ENCODE data around the gene TCTN1.
"Not testable (repeated sequence)": the region's sequence is repeated elsewhere in the genome, so short reads cannot be mapped to it uniquely, and the experiment has no call there.

The TCTN1 gene

DNA sequence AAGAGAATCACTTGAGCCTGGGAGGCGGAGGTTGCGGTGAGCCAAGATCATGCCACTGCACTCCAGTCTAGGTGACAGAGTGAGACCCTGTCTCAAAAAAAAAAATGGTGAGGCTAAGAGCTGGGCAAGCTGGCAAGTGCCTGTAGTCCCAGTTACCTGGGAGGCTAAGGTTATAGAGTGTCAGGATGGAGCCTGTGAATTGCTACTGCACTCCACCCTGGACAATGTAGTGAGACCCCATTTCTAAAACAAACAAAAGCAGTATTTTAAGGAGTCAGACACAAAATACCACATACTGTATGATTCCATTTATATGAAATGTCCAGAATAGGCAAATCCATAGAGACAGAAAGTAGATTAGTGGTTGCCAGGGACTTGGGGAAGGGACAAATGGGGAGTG is 26.8 kb upstream of the TCTN1 start:
- not testable (repeated sequence) for DNase-seq

DNA sequence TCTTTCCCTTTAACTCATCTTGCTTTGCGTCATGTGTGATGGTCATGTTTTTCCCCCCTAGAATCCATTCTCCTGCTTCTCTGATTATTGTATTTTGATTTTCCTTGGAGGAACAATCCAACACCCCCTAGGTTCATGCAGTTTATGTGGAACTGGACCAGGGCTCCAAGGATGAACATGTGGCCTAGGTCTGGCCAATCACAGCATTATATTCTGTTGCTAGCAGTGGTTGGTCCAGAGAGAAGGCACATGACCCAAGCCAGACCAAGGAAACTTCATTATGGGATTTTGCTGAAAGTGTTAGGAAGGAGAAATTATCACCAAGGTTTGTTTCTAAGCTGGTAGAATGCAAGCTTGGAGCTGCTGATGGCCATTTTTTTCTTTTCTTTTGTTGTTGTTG is 23.9 kb upstream of the TCTN1 start:
- no peak for DNase-seq

DNA sequence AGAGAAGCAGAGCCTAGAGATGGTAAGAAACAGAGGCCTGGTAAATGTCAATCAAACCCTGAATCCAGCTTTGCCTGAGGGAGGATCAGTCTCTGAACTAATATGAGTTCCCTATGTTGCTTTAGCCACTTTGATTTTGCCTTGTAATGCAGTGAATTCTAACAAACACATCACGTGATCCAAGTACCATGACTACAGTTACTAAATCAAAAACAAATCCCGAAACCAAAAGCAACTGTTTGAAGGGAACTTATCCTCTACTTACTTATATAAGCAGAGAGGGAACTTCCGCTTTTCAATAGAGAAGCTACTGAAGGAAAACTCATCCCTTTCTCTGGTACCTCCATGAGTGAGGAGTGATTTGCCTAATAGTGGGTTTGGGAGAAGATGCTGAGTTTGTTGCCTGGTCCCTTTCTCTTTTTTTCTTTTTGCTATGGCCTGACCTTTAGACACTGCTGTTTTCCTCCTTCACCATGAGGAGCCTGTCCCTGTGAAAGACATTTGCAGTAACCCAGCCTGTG is 23.1 kb upstream of the TCTN1 start:
- DNase-seq: peak; percentile 96

DNA sequence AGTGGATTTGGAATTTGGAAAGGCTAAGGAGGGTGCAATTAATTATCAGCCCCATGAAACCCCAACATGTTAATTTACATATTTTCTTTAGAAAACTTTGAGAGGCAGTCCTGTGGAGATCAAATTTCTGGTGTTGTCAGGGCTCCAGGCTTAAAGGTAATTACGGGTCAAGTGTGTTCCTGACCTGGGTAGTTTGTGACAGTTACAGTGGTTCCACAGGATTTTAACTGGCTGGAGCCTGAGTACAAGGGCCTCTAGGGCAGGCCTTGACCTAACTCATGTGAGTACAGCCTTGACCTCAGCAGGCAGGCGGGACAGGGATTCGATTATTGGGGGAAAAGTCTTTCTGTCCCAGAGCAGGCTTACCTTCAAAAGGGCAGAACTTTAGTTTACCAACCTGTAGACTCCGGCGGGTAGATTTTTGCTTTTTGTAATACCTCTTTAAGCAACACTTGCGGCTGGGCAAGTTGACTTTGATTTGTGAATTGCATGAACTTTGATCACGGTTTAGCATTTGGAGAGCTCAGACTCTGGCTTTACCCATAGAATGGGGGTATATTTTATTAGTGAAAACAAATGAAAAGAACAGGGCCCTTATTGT is 22.4 kb upstream of the TCTN1 start:
- DNase-seq: no peak

DNA sequence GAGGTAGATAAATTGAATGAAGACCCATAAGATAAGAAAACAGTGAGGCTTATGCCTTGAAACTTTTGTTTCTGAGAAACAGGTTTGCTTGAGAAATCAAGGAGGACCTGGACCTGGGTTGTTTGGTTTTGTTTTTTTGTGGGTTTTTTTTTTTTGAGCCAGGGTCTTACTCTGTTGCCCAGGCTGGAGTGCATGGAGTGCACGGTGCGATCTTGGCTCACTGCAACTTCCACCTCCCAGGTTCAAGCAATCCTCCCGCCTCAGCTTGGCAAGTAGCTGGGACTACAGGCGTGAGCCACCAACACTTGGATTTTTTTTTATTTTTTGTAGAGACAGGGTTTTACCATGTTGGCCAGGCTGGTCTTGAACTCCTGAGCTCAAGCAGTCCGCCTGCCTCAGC is 21.9 kb upstream of the TCTN1 start:
- no peak for DNase-seq

DNA sequence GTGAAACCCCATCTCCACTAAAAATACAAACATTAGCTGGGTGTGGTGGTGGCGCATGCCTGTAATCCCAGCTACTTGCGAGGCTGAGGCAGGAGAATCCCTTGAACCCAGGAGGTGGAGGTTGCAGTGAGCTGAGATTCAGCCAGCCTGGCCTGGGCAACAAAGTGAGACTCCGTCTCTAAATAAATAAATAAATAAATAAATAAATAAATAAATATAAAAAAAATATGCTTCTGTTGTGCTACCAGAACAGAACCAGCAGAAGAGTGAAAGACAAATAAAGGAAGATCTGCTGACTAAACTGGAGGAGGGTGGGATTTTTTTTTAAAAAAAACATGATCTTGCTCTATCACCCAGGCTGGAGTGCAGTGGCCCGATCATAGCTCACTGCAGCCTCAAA is 21.0 kb upstream of the TCTN1 start:
- not testable (repeated sequence) for DNase-seq

DNA sequence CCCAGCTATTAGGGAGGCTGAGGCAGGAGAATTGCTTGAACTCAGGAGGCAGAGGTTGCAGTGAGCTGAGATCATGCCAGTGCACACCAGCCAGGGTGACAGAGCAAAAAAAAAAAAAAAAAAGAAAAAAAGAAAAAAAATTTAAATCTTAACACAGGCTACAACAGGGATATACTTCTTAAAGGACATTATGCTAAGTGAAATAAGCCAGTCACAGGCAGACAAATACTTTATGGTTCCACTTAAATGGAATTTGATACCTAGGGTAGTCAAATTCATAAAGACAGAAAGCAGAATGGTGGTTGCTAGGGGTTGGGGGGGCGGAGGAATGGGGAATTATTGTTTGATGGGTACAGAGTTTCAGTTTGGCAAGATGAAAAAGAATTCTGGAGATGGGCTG is 16.0 kb upstream of the TCTN1 start:
- no peak for DNase-seq

DNA sequence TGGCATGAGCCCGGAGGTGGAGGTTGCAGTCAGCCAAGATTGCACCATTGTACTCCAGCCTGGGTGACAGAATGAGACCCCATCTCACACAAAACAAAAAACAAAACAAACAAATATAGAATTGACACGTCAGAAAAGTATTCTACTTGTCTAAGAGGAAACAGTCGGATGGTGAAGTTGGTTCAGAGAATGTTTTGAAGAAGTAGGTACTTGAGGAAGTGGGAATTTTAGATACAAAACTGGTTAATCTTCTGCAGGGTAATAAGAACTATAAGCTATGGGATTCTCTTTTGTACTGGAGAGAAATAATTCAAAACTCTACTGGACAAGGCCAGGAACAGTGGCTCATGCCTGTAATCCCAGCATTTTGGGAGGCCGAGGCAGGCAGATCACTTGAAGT is 14.6 kb upstream of the TCTN1 start:
- DNase-seq: no peak

DNA sequence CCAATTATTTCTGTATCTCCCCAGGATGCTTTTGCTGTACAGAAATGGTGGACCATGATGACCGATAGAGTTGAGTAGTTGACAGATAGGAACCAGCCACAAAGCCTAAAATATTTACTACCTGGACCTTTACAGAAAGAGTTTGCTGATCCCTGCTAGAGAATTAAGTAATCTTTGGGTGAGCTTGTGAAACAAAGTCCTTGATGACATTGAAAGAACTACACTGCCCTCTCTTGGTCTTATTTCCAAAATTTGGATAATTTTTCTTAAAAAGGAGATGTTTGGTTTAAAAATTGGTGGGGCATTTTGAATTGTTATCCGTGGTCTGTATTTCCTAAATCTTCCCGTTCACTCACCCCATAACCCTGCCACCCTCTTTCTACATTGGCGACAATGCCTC is 13.7 kb upstream of the TCTN1 start:
- peak; percentile 87 for DNase-seq

DNA sequence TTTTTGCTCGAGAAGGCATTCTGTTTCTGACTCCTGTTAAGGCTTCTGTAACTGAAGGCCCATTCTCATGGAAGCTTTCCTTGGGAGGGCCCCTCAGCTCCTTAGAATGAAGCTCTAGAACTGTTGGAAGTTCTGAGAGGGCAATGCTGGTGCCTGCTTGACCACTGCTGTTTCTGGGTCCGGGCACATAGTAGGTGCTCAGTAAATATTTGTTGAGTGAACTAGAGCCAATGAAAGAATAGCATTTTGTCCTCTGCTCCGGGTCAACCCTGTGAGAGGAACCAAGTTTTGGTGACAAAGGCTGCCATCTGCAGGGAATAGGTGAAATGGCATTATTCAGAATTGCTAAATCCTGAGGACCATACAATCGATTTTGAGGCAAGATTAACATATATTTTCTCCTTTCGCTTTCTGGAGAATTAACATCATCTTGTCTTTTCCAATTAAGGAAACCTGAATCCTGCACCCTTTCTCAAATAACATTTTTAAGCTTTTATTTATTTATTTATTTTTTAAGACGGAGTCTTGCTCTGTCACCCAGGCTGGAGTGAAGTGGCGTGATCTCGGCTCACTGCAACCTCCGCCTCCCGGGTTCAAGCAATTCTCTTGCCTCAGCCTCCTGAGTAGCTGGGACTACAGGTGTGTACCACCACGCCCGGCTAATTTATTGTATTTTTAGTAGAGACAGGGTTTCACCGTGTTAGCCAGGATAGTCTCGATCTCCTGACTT is 11.7 kb upstream of the TCTN1 start:
- peak; percentile 83 for DNase-seq

DNA sequence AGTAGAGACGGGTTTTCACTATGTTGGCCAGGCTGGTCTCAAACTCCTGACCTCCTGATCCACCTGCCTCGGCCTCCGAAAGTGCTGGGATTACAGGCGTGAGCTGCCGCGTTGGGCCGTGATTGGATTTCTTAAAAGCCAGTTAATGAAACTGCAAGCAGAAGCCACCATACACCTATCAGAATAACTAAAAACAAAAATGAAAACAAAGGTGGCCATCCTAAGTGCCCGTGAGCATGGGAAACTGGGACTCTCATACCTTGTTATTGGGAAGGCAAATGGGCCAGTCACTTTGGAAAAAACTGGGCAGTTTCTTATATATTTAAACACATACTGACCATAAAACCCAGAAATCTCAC is 7.7 kb upstream of the TCTN1 start:
- DNase-seq: no peak

DNA sequence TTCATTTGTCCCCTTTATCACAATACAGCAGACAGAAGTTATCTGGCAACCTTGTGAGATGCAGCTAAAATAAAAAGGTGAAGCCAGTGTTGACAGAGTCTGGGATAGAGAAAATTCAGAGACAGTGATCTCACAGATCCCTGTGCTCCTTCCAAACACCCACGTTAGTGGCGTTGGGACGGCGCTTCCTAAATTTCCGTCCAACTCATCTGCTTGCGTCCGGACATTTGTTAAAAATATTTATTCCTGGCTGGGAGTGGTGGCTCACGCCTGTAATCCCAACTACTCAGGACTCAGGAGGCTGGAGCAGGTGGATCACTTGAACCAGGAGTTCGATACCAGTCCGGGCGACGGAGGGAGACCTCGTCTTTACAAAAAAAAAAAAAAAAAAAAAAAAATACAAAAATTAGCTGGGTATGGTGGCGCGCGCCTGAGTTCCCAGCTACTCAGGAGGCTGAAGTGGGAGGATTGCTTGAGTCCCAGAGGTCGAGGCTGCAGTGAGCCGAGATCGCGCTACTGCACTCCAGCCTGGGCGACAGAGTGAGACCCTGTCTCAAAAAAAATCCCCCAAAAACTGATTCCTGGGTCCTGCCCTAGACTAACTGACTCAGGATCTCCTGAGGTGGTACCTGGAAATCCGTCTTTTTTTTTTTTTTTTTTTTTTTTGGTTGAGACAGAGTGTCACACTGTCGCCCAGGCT is 708 bp upstream of the TCTN1 start:
- no peak for DNase-seq

DNA sequence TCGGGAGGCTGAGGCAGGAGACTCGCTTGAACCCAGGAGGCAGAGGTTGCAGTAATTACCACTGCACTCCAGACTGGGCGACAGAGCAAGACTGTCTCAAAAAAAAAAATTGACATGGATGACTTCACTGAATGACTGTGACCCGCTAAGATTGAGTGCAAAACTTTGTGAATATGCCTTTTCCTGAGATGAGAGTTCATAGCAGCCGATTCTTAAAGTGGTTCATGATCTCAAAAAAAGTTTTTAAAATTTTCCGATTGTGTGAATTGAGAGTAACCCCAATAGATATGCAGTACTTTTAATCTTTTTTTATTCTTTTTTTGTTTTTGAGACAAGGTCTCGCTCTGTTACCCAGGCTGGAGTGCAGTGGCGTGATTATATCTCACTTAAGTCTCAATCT is 1.2 kb downstream of the TCTN1 start:
- no peak for DNase-seq

DNA sequence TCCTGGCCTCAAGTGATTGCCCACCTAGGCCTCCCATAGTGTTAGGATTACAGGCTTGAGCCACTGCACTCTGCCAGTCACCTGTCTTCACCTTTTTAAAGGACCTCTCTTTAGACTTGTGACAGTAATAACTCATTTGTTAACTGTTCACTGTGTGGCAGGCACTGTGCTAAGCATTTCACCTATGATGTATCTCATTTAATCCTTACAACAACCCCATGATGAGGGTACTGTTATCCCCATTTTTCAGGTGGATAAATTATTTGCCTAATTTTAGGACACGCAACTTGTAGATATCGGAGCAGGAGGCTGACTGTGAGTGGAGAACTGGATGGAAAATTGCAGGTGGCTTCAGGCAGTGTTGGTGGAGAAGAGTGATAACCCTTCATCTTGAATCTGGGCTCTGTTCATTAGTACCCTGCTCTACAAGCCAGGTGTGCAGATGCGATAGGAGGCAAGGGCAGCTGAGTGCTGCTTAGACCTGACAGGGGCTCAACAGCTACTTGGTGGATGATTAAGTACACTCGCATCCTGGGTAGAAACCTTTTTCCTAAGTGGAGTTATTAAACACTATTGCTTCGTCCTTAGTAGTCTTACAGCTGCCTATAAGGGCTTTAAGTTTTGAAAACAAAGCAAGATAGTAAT is 2.7 kb downstream of the TCTN1 start:
- no peak for DNase-seq

DNA sequence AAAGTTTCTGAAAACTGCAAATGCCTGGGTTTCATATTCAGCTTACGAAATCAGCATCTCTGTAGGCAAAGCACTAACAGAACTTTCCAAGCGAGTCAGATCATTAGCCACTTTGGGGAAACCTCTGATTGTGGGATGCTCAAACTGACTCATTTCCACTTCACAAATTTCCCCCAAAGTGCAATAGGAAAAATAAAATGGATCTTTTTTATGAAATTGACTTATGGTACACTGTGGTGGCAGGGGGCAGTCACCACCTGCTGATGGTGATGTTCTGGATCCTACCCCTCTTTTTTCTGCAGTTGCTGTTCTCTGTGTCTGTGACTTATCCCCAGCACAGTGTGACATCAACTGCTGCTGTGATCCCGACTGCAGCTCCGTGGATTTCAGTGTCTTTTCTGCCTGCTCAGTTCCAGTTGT is 5.6 kb downstream of the TCTN1 start:
- peak; percentile 24 for DNase-seq

DNA sequence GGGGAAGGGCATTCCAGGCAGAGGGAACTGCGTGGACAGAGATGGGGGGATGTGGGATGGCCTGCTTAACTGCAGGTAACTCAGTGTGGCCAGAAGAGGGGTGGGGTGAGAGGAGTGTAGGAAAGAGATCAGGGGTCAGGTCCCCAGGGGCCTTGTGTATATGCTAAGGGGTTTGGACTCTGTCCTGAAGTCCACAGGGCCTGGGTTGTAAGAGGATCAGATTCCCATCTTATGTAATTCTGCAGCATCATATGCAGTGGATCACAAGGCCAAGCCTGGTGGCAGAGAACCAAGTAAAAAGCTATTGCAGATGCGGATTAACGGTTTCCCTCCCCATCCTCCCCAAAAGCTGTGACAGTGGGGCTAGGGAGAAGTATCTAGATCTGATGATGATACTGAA is 8.7 kb downstream of the TCTN1 start:
- no peak for DNase-seq

DNA sequence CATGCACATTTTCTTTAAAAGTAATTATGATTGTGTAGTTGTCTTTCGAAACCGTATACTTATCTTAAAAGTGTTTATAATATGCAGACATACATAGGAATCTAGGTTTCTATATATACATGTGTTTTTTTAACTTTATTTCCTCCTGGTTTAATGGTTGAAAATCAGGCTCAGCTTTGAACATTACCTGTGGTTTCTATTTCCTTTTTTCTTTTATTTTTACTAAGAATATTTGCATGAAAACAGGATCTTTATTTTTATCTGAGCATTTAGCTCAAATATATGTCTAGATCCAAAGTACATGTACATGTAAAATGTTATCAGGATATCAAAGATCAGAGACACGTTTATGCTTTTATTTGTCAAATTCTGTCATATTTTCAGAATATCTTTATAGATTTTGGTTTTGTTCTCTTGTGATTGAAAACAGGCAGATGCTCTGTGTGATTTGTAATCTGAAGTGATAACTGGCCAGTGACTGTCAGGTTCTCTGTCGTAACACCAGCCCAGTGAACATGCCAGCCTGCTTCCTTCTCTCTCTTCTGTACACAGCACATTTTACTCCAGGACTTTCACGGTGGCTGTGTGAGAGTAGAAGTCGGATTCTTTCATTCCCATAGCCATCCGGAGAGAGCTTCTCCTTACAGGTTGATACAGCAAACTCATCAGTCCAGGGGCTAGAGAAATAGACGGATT is 13.7 kb downstream of the TCTN1 start:
- DNase-seq: no peak

DNA sequence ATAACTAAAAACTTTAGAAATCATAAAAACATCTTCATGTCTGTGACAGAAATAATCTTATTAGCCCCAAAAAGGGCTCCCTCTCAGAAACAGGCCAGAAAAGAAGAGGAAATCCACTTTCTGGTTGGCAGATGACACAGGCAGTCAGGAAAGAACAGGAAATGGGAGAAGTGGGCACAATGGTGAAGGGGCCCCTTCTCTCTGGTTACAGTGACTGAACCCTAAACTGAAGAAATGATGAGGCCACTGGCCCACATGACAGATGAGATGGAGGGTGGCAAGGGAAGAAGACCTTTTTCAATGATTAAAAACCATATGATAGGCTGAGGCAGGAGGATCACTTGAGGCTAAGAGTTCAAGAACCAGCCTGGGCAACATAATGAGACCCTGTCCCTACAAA is 21.1 kb downstream of the TCTN1 start:
- DNase-seq: no peak

DNA sequence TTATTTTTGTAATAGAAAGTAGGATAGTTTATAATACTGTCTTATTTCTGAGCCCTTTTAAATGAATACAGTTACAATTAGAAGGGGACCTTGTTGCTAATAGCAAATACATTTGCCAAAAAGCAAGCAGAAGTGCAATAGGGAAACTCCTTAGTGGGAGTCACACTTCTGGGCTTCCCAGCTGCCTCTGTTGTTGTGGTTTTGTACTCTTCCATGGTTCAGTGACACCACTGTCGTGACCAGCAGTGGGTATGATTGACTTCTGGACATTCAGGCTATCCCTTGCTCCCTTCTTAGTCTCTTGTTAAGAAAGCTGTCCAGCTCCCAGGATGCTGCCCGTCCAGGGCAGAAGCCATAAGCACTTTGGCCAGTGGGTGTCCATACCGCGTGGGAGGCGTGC is 22.6 kb downstream of the TCTN1 start:
- DNase-seq: peak; percentile 49

DNA sequence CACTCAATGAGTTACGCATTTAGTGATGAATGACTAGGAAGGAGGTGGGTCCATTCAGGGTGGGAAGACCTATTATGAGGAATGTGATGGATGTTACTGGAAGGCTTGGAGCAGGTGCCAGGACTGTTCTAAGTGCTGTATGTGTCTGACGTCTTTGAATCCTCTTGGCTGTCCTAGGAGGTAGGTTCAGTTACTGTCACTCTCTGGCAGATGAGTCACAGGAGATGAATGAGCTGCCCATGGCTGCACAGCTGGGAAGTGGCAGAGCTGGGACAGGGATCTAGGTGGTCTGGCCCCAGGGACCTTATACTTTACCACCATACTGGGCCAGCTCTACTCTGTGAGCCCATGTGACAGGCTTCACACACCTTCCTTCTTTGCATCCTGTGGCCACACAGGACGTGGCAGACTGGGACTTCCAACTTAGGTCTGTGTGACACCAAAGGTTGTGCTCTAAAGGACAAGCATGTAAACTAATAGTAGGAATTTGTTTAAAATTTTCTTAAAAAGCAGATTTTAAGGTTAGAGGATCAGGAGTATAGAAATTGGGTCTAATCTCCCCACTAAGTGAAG is 24.0 kb downstream of the TCTN1 start:
- no peak for DNase-seq

DNA sequence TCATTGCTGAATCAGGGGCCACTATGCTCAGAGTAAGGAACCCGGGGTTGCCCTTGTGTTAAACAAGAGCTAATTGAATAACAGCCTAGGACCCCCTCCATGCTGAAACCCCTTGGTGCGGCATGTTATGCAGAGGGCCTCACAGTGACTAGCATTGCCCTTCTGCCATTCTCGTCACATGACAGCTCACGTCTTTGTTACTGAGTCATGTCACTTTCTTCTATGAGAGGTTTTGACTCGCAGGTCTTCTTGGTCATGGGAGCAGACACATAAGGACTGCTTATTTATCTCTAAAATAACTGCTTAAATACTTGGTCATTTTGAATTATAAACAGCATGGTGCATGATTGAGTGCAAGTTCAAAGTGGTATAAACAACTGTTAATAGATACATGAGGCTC is 24.9 kb downstream of the TCTN1 start:
- no peak for DNase-seq

DNA sequence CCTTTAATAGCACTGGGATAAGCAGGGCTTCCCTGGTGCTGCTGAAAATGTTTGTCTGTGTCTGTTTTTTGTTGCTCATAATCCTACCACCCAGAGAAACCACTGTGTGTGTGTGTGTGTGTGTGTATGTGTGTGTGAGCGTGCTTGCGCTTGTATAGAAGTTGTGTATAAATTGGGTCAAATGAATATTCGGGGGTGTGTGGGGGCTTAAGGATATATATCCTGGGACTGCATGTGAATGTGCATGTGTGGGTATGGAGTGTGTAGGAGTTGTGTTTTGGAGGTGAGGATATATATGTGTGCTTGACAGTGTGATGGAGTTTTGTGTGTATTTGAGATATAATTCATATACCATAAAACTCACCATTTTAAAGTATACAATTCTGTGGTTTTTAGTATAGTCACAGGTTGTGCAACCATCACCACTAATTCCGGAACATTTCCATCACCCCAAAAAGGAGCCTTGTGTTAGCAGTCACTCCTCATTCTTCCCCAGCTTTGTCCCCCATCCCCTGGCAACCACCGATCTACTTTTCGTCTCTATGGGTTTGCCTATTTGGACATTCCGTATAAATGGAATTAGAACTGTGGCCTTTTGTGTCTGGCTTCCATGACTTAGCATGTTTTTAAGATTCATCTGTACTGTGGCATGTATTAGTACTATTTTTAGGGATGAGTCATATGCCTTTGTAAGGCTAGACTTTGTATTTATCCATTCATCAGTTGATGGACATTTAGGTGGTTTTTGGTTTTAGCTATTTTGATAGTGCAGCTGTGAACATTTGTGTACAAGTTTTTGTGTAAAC is 25.6 kb downstream of the TCTN1 start:
- DNase-seq: peak; percentile 77

Data from OCI-M1 (cell line).